ENCODE measurements around the gene BBS9. TPM values are rescaled to one million over a fixed set of nuclear protein-coding genes. Genes with fewer than 3 reads are reported as not detected.

BBS9 gene
- total and polyA plus RNA-seq, 4 donors: 2.3 to 9.5 (median 4.5) TPM

DNA sequence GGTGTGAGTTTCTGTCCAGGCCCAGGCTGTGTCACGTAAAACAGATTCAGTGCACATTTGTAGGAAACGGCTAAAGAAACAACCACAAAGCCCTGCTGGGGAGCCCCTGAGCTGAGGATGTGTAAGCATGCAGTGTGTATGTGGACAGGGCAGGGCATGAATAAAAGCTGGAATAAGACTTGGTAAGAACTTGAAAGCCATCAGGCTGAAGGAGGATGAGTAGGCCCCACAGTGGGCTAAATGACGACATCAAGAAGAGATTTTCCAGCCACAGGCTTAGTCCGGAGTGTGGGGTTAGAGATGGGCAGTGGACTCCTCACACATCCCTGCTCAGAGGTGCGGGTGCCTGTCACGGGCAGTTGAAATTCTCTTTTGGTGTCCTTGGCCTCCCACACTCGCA lies 505.2 kb downstream of the BBS9 start:
- Histone ChIP-seq H3K27me3 (ENCODE audit: control insufficient read depth in 4 of 4, insufficient read depth in 4 of 4, low read length in 3 of 4) (no peaks in the 10 kb centered on the region), H3K36me3 (ENCODE audit: control insufficient read depth in 4 of 4, insufficient read depth in 3 of 4, low read depth in 1 of 4, low read length in 3 of 4) (no peaks in the 10 kb centered on the region), H3K4me3 (ENCODE audit: low read depth in 1 of 3, low read length in 3 of 3) (no peak overlapping the region), H3K27ac (ENCODE audit: low read depth in 1 of 2, low read length in 2 of 2) (no peak overlapping the region), H3K9ac (ENCODE audit: low read depth in 1 of 2, low read length in 2 of 2) (no peak overlapping the region), H3K9me3 (ENCODE audit: control insufficient read depth in 4 of 4, low read length in 3 of 4) (no peaks in the 10 kb centered on the region), H3K4me1 (ENCODE audit: control insufficient read depth in 4 of 4, insufficient read depth in 4 of 4, low read length in 3 of 4) (no peaks in the 10 kb centered on the region)
- no peak for TF ChIP-seq EGR1 (IDR thresholded peaks at IDR 0.05; ENCODE audit: low read depth in 2 of 2)
- no peak for TF ChIP-seq FOXA1 (IDR thresholded peaks at IDR 0.05)
- TF ChIP-seq JUND (IDR thresholded peaks at IDR 0.05): no peak
- no peak for TF ChIP-seq GABPA (IDR thresholded peaks at IDR 0.05 in 1 of 2, conservative IDR thresholded peaks at IDR 0.05 in 1 of 2)
- no peak for TF ChIP-seq YY1 (IDR thresholded peaks at IDR 0.05)
- no peak for TF ChIP-seq RAD21 (IDR thresholded peaks at IDR 0.05)
- TF ChIP-seq TAF1 (conservative IDR thresholded peaks at IDR 0.05): no peak
- TF ChIP-seq SP1 (IDR thresholded peaks at IDR 0.05): no peak
- no peak for TF ChIP-seq NR2F2 (IDR thresholded peaks at IDR 0.05)
- TF ChIP-seq, protein P1, sequence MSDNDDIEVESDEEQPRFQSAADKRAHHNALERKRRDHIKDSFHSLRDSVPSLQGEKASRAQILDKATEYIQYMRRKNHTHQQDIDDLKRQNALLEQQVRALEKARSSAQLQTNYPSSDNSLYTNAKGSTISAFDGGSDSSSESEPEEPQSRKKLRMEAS (IDR thresholded peaks at IDR 0.05): no peak
- WGBS: 84% methylated on average over 7 of the region's 7 CpGs
- no peak for DNase-seq (ENCODE audit: low spot score)

GRCh38 chr7:33636359-33636758 lies 507.0 kb downstream of the BBS9 start:
- no peak for DNase-seq (ENCODE audit: low spot score)
- Histone ChIP-seq H3K4me1 (ENCODE audit: control insufficient read depth in 4 of 4, insufficient read depth in 4 of 4, low read length in 3 of 4) (no peaks in the 10 kb centered on the region), H3K36me3 (ENCODE audit: control insufficient read depth in 4 of 4, insufficient read depth in 3 of 4, low read depth in 1 of 4, low read length in 3 of 4) (no peaks in the 10 kb centered on the region), H3K9ac (ENCODE audit: low read depth in 1 of 2, low read length in 2 of 2) (no peak overlapping the region), H3K9me3 (ENCODE audit: control insufficient read depth in 4 of 4, low read length in 3 of 4) (no peaks in the 10 kb centered on the region), H3K27ac (ENCODE audit: low read depth in 1 of 2, low read length in 2 of 2) (no peak overlapping the region), H3K27me3 (ENCODE audit: control insufficient read depth in 4 of 4, insufficient read depth in 4 of 4, low read length in 3 of 4) (no peaks in the 10 kb centered on the region), H3K4me3 (ENCODE audit: low read depth in 1 of 3, low read length in 3 of 3) (no peak overlapping the region)
- WGBS: 93% methylated on average over 3 of the region's 3 CpGs
- TF ChIP-seq RAD21 (IDR thresholded peaks at IDR 0.05): no peak
- no peak for TF ChIP-seq FOXA2 (IDR thresholded peaks at IDR 0.05)
- no peak for TF ChIP-seq HNF4A (conservative IDR thresholded peaks at IDR 0.05)
- no peak for TF ChIP-seq SP1 (IDR thresholded peaks at IDR 0.05)
- no peak for TF ChIP-seq HNF4G (IDR thresholded peaks at IDR 0.05)

DNA sequence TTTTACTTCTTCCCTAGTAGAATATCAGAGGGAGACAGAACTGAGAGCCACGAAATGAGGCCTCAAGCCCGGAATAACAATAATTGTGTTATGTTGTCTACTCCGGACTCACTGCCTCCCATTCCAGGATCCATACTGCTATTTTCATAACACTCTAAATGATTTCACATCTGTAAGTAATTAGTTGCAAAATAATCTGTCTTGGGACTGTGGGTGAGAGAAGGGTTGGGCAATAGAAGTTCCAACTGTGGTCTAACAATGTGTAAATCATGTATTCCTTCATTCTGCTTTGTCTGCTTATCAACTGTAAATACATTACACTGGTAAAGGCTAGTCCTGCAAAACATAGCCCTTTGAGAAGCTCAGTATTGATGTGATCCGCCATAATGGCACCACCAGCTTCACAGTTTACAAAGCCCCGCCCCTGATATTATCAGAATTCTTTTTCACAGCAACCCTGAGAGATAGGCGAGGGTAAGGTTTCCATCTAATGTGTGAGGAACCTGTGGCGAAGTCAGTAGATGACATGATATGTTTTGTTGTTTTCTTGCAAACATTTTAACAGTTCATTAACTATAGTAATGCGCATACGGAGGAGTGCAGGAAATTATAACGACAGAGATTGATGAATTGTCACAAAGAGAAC lies 510.3 kb downstream of the BBS9 start:
- Histone ChIP-seq H3K9me3 (ENCODE audit: control insufficient read depth in 4 of 4, low read length in 3 of 4) (no peaks in the 10 kb centered on the region), H3K9ac (ENCODE audit: low read depth in 1 of 2, low read length in 2 of 2) (no peak overlapping the region), H3K4me3 (ENCODE audit: low read depth in 1 of 3, low read length in 3 of 3) (no peak overlapping the region), H3K4me1 (ENCODE audit: control insufficient read depth in 4 of 4, insufficient read depth in 4 of 4, low read length in 3 of 4) (no peaks in the 10 kb centered on the region), H3K27ac (ENCODE audit: low read depth in 1 of 2, low read length in 2 of 2) (no peak overlapping the region), H3K36me3 (ENCODE audit: control insufficient read depth in 4 of 4, insufficient read depth in 3 of 4, low read depth in 1 of 4, low read length in 3 of 4) (no peaks in the 10 kb centered on the region), H3K27me3 (ENCODE audit: control insufficient read depth in 4 of 4, insufficient read depth in 4 of 4, low read length in 3 of 4) (no peaks in the 10 kb centered on the region)
- no peak for DNase-seq (ENCODE audit: low spot score)
- WGBS: 89% methylated on average over 10 of the region's 10 CpGs
- TF ChIP-seq FOXA2 (IDR thresholded peaks at IDR 0.05): no peak
- TF ChIP-seq, protein P2, sequence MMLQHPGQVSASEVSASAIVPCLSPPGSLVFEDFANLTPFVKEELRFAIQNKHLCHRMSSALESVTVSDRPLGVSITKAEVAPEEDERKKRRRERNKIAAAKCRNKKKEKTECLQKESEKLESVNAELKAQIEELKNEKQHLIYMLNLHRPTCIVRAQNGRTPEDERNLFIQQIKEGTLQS (IDR thresholded peaks at IDR 0.05): no peak
- TF ChIP-seq, protein P3, sequence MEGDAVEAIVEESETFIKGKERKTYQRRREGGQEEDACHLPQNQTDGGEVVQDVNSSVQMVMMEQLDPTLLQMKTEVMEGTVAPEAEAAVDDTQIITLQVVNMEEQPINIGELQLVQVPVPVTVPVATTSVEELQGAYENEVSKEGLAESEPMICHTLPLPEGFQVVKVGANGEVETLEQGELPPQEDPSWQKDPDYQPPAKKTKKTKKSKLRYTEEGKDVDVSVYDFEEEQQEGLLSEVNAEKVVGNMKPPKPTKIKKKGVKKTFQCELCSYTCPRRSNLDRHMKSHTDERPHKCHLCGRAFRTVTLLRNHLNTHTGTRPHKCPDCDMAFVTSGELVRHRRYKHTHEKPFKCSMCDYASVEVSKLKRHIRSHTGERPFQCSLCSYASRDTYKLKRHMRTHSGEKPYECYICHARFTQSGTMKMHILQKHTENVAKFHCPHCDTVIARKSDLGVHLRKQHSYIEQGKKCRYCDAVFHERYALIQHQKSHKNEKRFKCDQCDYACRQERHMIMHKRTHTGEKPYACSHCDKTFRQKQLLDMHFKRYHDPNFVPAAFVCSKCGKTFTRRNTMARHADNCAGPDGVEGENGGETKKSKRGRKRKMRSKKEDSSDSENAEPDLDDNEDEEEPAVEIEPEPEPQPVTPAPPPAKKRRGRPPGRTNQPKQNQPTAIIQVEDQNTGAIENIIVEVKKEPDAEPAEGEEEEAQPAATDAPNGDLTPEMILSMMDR (IDR thresholded peaks at IDR 0.05; ENCODE audit: low read depth, low read length, missing input control): no peak
